Kidney epithelial cell (primary cell): ENCODE measurements around the gene SEMA4F. TPM values are rescaled to one million over a fixed set of nuclear protein-coding genes. Genes with fewer than 3 reads are reported as not detected.

Experiments
- DNase-seq: peaks from one replicate; pipeline ENCODE4 v3.0.0-alpha.2; 2010; ENCODE audit warnings: low read depth
- H3K27me3 ChIP-seq: 2 replicates; pipeline ENCODE4 v1.6.0; 2011; ENCODE audit warnings: low read length; ENCODE audit not compliant: control insufficient read depth, insufficient read depth
- H3K36me3 ChIP-seq: 2 replicates; pipeline ENCODE4 v1.5.1; 2011; ENCODE audit warnings: low read length; ENCODE audit not compliant: control insufficient read depth, insufficient read depth
- H3K4me3 ChIP-seq: 2 replicates; pipeline ENCODE4 v1.5.1; 2011; ENCODE audit warnings: low read depth, mild to moderate bottlenecking, control low read depth, low read length
- CTCF ChIP-seq: IDR thresholded peaks from 2 replicates; pipeline ENCODE4 v1.5.1; 2011; ENCODE audit warnings: mild to moderate bottlenecking, moderate library complexity, low read length, control low read depth, inconsistent platforms; ENCODE audit not compliant: insufficient read depth, poor library complexity, severe bottlenecking
- total RNA-seq: library from RNA; depleted of rRNA; stranded (reverse); fragments of >200 nt; gene quantifications from 2 replicates; pipeline ENCODE4 v1.2.3, GENCODE V29; 2015

Gene SEMA4F
- total RNA-seq, 1 donor from 2014 or later, result 16.4 TPM

- Histone ChIP-seq H3K27me3 (no peaks in the 10 kb centered on the region), H3K36me3 (no peaks in the 10 kb centered on the region), H3K4me3 (no peak overlapping the region)
- no peak for TF ChIP-seq CTCF
- DNase-seq, result no peak
Measured at GRCh38 chr2:74673826-74674528, 19.9 kb downstream of the SEMA4F start.

DNA sequence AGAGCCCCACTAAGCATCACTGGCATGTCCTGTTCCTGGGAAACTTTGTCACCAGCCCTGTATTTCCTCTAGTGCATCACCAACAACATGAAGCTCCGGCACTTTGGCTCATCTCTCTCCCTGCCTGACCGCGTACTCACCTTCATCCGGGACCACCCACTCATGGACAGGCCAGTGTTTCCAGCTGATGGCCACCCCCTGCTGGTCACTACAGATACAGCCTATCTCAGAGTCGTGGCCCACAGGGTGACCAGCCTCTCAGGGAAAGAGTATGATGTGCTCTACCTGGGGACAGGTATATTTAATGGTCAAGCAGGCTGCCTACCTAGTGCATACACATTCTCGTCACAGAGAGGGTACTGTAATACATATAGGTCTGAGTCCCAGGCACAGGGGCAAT lies 21.0 kb downstream of the SEMA4F start:
- H3K4me3 ChIP-seq, result no peak overlapping the region
- H3K27me3 ChIP-seq, result no peaks in the 10 kb centered on the region
- TF ChIP-seq CTCF, result no peak
- H3K36me3 ChIP-seq, result no peaks in the 10 kb centered on the region
- DNase-seq, result no peak

DNA sequence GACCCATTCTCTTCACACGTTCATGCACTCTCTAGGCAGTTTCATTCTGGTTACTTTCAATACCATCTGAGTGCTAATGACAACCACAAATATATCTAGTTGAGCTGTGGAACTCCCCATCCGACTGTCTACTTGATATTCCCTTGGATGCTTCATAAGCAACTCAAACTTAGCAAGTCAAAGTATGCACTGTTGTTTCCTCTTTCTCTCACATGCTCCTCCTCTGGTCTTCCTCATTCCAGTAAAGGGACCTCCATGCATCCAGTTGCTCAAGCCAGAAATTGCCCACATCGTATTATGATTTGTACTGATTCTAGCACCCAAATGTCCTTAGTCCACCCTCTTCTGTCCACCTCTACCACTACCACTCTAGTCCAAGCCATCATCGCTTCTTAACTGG lies 22.3 kb downstream of the SEMA4F start:
- Histone ChIP-seq H3K36me3 (no peaks in the 10 kb centered on the region), H3K27me3 (no peaks in the 10 kb centered on the region), H3K4me3 (no peak overlapping the region)
- no peak for DNase-seq
- TF ChIP-seq CTCF, result no peak

DNA sequence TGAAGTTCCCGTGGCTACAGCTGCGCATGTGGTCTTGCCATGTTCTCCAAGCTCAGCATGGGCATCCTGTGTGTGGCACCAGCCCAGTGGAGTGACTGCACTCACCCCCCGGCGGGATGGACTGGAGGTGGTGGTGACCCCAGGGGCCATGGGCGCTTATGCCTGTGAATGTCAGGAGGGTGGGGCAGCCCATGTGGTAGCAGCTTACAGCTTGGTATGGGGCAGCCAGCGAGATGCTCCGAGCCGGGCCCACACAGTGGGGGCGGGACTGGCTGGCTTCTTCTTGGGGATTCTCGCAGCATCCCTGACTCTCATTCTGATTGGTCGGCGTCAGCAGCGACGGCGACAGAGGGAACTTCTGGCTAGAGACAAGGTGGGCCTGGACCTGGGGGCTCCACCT lies 25.6 kb downstream of the SEMA4F start:
- DNase-seq, result no peak
- no peak for TF ChIP-seq CTCF
- no peak overlapping the region for H3K4me3 ChIP-seq
- H3K36me3 ChIP-seq, result no peaks in the 10 kb centered on the region
- no peaks in the 10 kb centered on the region for H3K27me3 ChIP-seq

DNA sequence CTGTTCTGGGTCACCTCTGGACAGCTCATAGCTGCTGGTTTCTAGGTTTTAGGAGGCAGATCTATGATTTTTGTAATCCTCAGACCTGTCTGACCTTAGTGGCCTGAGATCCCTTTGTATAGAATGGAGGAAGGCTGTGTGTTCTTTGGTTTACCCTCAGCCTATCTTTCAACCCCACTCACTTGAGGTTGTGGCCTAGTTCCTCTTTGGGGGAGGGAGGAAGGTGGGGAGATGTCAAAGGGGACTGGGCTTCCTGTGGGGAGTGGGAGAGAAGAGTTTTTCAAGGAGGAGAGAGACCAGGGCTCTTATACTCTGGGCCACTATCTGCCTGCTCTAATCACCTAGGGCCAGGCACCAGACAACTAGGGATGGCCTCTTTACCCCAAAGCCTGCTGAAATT lies 28.5 kb downstream of the SEMA4F start:
- no peak for DNase-seq
- no peak overlapping the region for H3K4me3 ChIP-seq
- no peak for TF ChIP-seq CTCF
- no peaks in the 10 kb centered on the region for H3K27me3 ChIP-seq
- no peaks in the 10 kb centered on the region for H3K36me3 ChIP-seq

DNA sequence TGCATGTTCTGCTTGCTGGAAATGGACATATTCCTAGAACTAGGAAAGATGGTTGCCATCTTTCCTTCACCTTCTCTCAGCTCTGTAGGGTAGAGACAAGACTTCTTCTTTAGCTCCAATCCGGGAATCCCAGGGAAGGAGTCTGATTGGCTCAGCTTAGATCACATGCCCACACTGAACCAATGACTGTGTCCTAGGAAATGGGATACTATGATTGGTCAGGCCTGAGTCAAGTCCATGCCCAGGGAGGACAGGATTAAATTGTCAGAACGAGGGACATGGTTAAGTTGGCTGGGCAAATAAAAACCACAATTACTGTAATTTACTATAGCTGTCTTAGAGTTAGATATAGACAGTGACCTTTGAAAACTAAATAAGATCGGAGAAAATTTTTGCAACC lies 31.4 kb downstream of the SEMA4F start:
- Histone ChIP-seq H3K36me3 (no peaks in the 10 kb centered on the region), H3K4me3 (no peak overlapping the region), H3K27me3 (no peaks in the 10 kb centered on the region)
- no peak for TF ChIP-seq CTCF
- no peak for DNase-seq
